Tibial nerve (tissue), 4 donors: ENCODE measurements around the gene SPECC1. TPM values are rescaled to one million over a fixed set of nuclear protein-coding genes. Genes with fewer than 3 reads are reported as not detected.
"Not testable (repeated sequence)": the region's sequence is repeated elsewhere in the genome, so short reads cannot be mapped to it uniquely, and the experiment has no call there.

Experiments used
- DNase-seq, 2 donors: peaks; one replicate each; pipeline ENCODE4 v3.0.0-alpha.2; 2019; ENCODE audit warnings: low spot score in 2 of 2
- H3K27ac ChIP-seq, 4 donors: fragments of 200-600 bp; sonication (generic) in 3 of 4; one replicate each; pipeline ENCODE4 v1.5.1; 2017 to 2019; ENCODE audit warnings: mild to moderate bottlenecking in 1 of 4
- H3K27me3 ChIP-seq, 2 donors: fragments of 200-600 bp; sonication (generic) in 1 of 2; one replicate each; pipeline versions ENCODE4 v1.5.1 to v1.6.0; 2017 to 2019
- H3K36me3 ChIP-seq, 3 donors: fragments of 200-600 bp; sonication (generic); one replicate each; pipeline ENCODE4 v1.5.1; 2018 to 2019
- H3K4me1 ChIP-seq, 4 donors: fragments of 200-600 bp; sonication (generic) in 3 of 4; one replicate each; pipeline ENCODE4 v1.5.1; 2017 to 2019
- H3K4me3 ChIP-seq, 4 donors: fragments of 200-600 bp; sonication (generic) in 3 of 4; one replicate each; pipeline ENCODE4 v1.5.1; 2017 to 2019; ENCODE audit warnings: mild to moderate bottlenecking in 1 of 4, moderate library complexity in 1 of 4
- H3K9me3 ChIP-seq, 4 donors: fragments of 200-600 bp; sonication (generic) in 3 of 4; one replicate each; pipeline ENCODE4 v1.5.1; 2017 to 2019
- CTCF ChIP-seq, 5 experiments: fragments of 200-600 bp in 3 of 5; fragments of 450-650 bp in 2 of 5; sonication (generic) in 3 of 5; IDR thresholded peaks; one replicate each; pipeline ENCODE4 v1.5.1; 2016 to 2019; ENCODE audit warnings: antibody characterized with exemption in 5 of 5, mild to moderate bottlenecking in 3 of 5, moderate library complexity in 2 of 5
- EP300 ChIP-seq, 2 donors: sonication (generic); formaldehyde crosslinking; IDR thresholded peaks; one replicate each; pipeline ENCODE4 v1.6.1; 2017; ENCODE audit warnings: antibody characterized with exemption in 2 of 2, mild to moderate bottlenecking in 1 of 2
- POLR2A ChIP-seq, 2 donors: fragments of 450-650 bp; IDR thresholded peaks; one replicate each; pipeline ENCODE4 v1.6.1; 2017; ENCODE audit warnings: antibody characterized with exemption in 2 of 2, mild to moderate bottlenecking in 2 of 2, moderate library complexity in 2 of 2
- WGBS, 2 donors: methylation state at CpG; one replicate each; pipeline ENCODE4 v1.1.5; 2018; 5-methylcytosine and 5-hydroxymethylcytosine counted together
- small RNA-seq: library from RNA; depleted of rRNA; stranded (forward); fragments of <200 nt; gene quantifications from one replicate; pipeline ENCODE3, GENCODE V24; 2016
- total RNA-seq, 4 donors: library from RNA; depleted of rRNA; stranded (reverse); fragments of >200 nt; gene quantifications; one replicate each; pipeline ENCODE4 v1.1.0, GENCODE V29; 2016

Gene SPECC1
- total RNA-seq, 4 donors from 2014 or later = 63.2 to 139 (median 98.1) TPM

DNA sequence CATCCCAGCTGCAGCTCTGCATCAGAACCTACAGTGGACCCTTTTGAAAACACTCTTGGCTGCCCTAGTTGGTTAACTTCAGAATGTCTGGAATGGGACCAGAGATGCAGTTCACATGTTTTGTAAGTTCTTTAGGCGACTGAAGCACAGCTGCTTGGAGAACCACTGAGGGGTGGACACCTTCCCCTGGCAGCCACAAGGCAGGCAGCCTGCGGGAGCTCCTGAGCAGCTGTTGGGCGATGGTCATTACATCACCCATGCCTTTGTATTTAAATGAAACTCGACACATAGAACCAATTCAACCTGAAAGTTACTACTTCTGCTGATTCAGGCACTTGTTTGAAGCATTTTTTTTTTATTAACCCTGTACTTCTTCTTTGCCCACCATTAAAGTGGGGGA, 306.7 kb downstream of the SPECC1 start:
- Histone ChIP-seq H3K36me3 (peaks cover 0 to 13% (median 0%) of the 10 kb centered on the region in 3 donors), H3K27ac (no peak overlapping the region), H3K9me3 (no peaks in the 10 kb centered on the region), H3K27me3 (no peaks in the 10 kb centered on the region), H3K4me3 (no peak overlapping the region), H3K4me1 (peaks cover 0 to 4% (median 0%) of the 10 kb centered on the region in 4 donors)
- TF ChIP-seq EP300 (IDR thresholded peaks at IDR 0.05) (no peak), CTCF (IDR thresholded peaks at IDR 0.05) (no peak), POLR2A (IDR thresholded peaks at IDR 0.05) (no peak)
- WGBS, 2 donors = 76 to 77% methylated on average over 4 of the region's 4 CpGs
- no peak for DNase-seq

DNA sequence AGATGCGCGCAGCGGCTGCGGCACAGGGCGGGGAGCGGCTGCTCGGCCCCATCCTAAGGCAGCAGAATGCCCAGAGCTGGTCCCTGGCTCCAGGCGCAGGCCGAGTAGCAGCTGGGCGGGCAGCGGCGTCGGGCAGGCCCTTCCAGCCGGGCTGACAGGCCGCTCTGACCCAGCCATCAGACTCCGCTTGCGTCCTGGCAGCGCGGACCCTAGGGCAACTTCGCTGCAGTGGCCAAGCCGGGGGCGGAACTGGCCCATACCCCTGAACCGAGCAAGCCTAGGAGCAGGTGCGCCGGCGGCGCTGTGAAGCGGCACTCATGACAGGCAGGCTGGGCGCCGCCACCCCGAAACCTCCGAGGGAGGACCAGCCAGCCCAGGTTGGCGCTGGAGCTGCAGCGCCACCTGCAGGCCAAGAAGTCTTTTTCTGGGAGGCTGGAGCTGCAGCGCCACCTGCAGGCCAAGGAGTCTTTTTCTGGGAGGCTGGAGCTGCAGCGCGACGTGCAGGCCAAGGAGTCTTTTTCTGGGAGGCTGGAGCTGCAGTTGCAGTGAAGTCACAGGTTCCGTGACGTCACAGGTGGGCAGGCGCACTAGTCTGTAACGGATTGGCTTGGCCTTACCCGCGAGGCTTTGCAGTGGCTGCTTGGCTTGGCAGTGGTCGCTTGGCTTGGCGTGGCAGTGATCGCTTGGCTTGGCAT, 311.5 kb downstream of the SPECC1 start:
- WGBS, 2 donors = 38 to 73% methylated on average over 5 to 28 of the region's 47 CpGs
- not testable (repeated sequence) for H3K4me1 ChIP-seq, H3K27ac ChIP-seq, H3K9me3 ChIP-seq, H3K36me3 ChIP-seq, H3K27me3 ChIP-seq
- TF ChIP-seq CTCF (IDR thresholded peaks at IDR 0.05) = peak; percentile 95 to 99 (median 97)
- peak overlapping the region; percentile 17 to 50 (median 44) for H3K4me3 ChIP-seq
- DNase-seq = peak; percentile 40 to 41

GRCh38 chr17:20321357-20321756, 312.2 kb downstream of the SPECC1 start:
- H3K4me1 ChIP-seq, H3K27ac ChIP-seq, H3K27me3 ChIP-seq, H3K9me3 ChIP-seq, H3K36me3 ChIP-seq, DNase-seq, H3K4me3 ChIP-seq: not testable (repeated sequence)
- 95 to 98% methylated on average over 14 to 17 of the region's 32 CpGs for WGBS, 2 donors

- not testable (repeated sequence) for H3K4me3 ChIP-seq, H3K4me1 ChIP-seq, H3K27ac ChIP-seq, H3K36me3 ChIP-seq, H3K9me3 ChIP-seq, DNase-seq, H3K27me3 ChIP-seq
- WGBS, 2 donors = 90 to 98% methylated on average over 3 of the region's 3 CpGs
Measured at GRCh38 chr17:20327739-20328138, 318.6 kb downstream of the SPECC1 start.

GRCh38 chr17:20351405-20351804, 342.2 kb downstream of the SPECC1 start:
- not testable (repeated sequence) for H3K36me3 ChIP-seq, H3K4me3 ChIP-seq, H3K27me3 ChIP-seq, H3K27ac ChIP-seq, DNase-seq, H3K9me3 ChIP-seq, H3K4me1 ChIP-seq
- no CpG with 5 or more reads among the region's 3 CpGs for WGBS, 2 donors

GRCh38 chr17:20352567-20352966, 343.4 kb downstream of the SPECC1 start:
- not testable (repeated sequence) for H3K27me3 ChIP-seq, H3K36me3 ChIP-seq, H3K4me3 ChIP-seq, DNase-seq, H3K27ac ChIP-seq, H3K9me3 ChIP-seq, H3K4me1 ChIP-seq
- 79 to 87% methylated on average over 3 of the region's 3 CpGs for WGBS, 2 donors

GRCh38 chr17:20363846-20364245, 354.7 kb downstream of the SPECC1 start:
- DNase-seq, H3K27me3 ChIP-seq, H3K9me3 ChIP-seq, H3K4me3 ChIP-seq, H3K4me1 ChIP-seq, H3K36me3 ChIP-seq, H3K27ac ChIP-seq: not testable (repeated sequence)
- 67 to 71% methylated on average over 4 of the region's 4 CpGs for WGBS, 2 donors

Small RNA genes lying within 50 kb of the gene (small RNA-seq; reads per million reads assigned to genes)
- not detected for gene AC008088.1
- not detected for gene RNU6-1057P
- not detected for gene RNU6-258P
- gene RNU6-467P = not detected

Other genes starting within 250 kb of the SPECC1 start
- gene ULK2, start 141.4 kb upstream of the SPECC1 start, total RNA-seq = 10 to 100 TPM; 31.6 to 54.8 (median 45.9) TPM
- gene AKAP10, start 31.5 kb upstream of the SPECC1 start, total RNA-seq = 10 to 100 TPM; 23.4 to 39.8 (median 30.1) TPM